ENCODE results near the gene CACNA1I.

DNA sequence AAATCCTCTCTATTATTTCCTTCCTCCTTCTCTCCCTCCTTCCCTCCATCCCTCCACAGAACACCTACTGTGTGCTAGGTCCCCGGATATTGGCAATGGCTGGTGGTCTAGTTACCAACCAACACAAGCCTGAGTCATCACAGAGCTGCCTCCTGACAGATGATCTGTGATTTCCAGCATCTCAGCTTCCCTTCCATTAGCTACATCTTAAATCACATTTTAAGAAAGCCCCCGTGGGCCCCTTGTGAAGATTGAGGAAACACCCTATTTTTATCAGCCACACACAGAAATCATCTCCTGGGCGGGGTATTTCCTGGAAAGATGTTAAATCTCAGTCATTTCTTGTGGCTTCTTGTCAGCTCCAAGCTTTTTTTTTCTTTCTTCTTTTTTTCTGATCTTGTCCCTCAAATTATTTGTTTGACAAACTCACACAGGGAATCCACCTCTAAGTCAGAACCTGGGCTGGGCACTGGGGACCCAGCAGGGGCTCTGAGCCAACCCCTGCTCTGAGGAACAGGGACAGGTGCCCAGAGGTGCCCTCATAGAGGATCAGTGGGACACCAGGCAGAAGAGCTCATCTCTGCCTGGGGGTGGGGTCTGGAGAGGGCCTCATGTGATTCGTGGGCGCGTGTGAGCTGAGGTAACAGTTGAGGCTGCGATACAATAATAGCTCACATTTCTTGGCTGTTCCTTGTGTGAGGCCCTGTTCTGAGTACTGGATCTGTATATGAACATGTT, 42.4 kb downstream of the CACNA1I start:
- TF ChIP-seq, protein P1, sequence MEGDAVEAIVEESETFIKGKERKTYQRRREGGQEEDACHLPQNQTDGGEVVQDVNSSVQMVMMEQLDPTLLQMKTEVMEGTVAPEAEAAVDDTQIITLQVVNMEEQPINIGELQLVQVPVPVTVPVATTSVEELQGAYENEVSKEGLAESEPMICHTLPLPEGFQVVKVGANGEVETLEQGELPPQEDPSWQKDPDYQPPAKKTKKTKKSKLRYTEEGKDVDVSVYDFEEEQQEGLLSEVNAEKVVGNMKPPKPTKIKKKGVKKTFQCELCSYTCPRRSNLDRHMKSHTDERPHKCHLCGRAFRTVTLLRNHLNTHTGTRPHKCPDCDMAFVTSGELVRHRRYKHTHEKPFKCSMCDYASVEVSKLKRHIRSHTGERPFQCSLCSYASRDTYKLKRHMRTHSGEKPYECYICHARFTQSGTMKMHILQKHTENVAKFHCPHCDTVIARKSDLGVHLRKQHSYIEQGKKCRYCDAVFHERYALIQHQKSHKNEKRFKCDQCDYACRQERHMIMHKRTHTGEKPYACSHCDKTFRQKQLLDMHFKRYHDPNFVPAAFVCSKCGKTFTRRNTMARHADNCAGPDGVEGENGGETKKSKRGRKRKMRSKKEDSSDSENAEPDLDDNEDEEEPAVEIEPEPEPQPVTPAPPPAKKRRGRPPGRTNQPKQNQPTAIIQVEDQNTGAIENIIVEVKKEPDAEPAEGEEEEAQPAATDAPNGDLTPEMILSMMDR (IDR thresholded peaks at IDR 0.05) = no peak
- TF ChIP-seq POLR2A (IDR thresholded peaks at IDR 0.05; ENCODE audit: low read depth) = no peak
- TF ChIP-seq EP300 (IDR thresholded peaks at IDR 0.05) = no peak

Measured in esophagus muscularis mucosa (tissue), 4 donors.